SK-N-SH (cell line): ENCODE results near the gene NRARP. TPM values are rescaled to one million over a fixed set of nuclear protein-coding genes. Genes with fewer than 3 reads are reported as not detected.

Source experiments
- CTCF ChIA-PET: fragments of 300-600, 350-600 bp; formaldehyde crosslinking; extraction: SDS; loops from one replicate; lab custom pipeline; 2021; lab: Yijun Ruan, JAX
- POLR2A ChIA-PET: fragments of 350-600 bp; sonication (Branson Sonifier 250); formaldehyde crosslinking; extraction: SDS; loops from one replicate; lab custom pipeline; 2020; ENCODE audit warnings: antibody characterized with exemption, inconsistent platforms; lab: Yijun Ruan, JAX
- DNase-seq: peaks from one replicate; pipeline ENCODE4 v3.0.0; 2012
- H2AFZ ChIP-seq: fragments of 200-600 bp; sonication (generic); 2 replicates; pipeline ENCODE4 v1.8.1; 2016; ENCODE audit warnings: antibody characterized with exemption, mild to moderate bottlenecking, low read depth
- H3F3A ChIP-seq: fragments of 200-600 bp; sonication (generic); replicated peaks from 2 replicates; pipeline ENCODE3; 2016; ENCODE audit warnings: antibody characterized with exemption, mild to moderate bottlenecking; ENCODE audit not compliant: insufficient read depth
- H3K27ac ChIP-seq, 2 experiments: fragments of 200-500 bp in 1 of 2; fragments of 200-600 bp in 1 of 2; sonication (Bioruptor generic) in 1 of 2; sonication (generic), shearing (Covaris generic) in 1 of 2; 2 replicates each; pipeline versions ENCODE4 v1.5.1 to v1.6.1; 2014 to 2016; ENCODE audit warnings: low read depth in 2 of 2, inconsistent platforms in 1 of 2, low read length in 1 of 2, mild to moderate bottlenecking in 1 of 2, mixed read lengths in 1 of 2
- H3K27me3 ChIP-seq: fragments of 200-600 bp; sonication (generic), shearing (Covaris generic); 2 replicates; pipeline ENCODE4 v1.6.1; 2016; ENCODE audit warnings: mixed run types; ENCODE audit not compliant: insufficient read depth
- H3K36me3 ChIP-seq, 2 experiments: fragments of 200-500 bp in 1 of 2; fragments of 200-600 bp in 1 of 2; sonication (Bioruptor generic) in 1 of 2; sonication (generic) in 1 of 2; replicated peaks in 1 of 2; 2 replicates each; pipeline versions ENCODE3 to v1.5.1; 2014 to 2016; ENCODE audit warnings: low read length in 1 of 2, mild to moderate bottlenecking in 1 of 2; ENCODE audit not compliant: insufficient read depth in 2 of 2, control insufficient read depth in 1 of 2
- H3K4me1 ChIP-seq, 2 experiments: fragments of 200-500 bp in 1 of 2; fragments of 200-600 bp in 1 of 2; sonication (Bioruptor generic) in 1 of 2; sonication (generic), shearing (Covaris generic) in 1 of 2; 2 replicates each; pipeline versions ENCODE4 v1.5.1 to v1.6.1; 2014 to 2016; ENCODE audit warnings: low read depth in 1 of 2, low read length in 1 of 2, mixed run types in 1 of 2; ENCODE audit not compliant: insufficient read depth in 2 of 2, control insufficient read depth in 1 of 2
- H3K4me2 ChIP-seq: fragments of 200-600 bp; sonication (generic), shearing (Covaris generic); 2 replicates; pipeline ENCODE4 v1.6.1; 2017; ENCODE audit warnings: mixed run types
- H3K4me3 ChIP-seq, 2 experiments: fragments of 200-500 bp in 1 of 2; fragments of 200-600 bp in 1 of 2; sonication (Bioruptor generic) in 1 of 2; sonication (generic), shearing (Covaris generic) in 1 of 2; 2 replicates each; pipeline versions ENCODE4 v1.5.1 to v1.8.1; 2014 to 2016; ENCODE audit warnings: low read depth in 2 of 2, inconsistent platforms in 1 of 2, low read length in 1 of 2, mild to moderate bottlenecking in 1 of 2, mixed read lengths in 1 of 2, moderate library complexity in 1 of 2
- H3K79me2 ChIP-seq: fragments of 200-600 bp; sonication (generic); 2 replicates; pipeline ENCODE4 v1.8.1; 2017; ENCODE audit warnings: mild to moderate bottlenecking; ENCODE audit not compliant: insufficient read depth
- H3K9ac ChIP-seq: fragments of 200-600 bp; sonication (generic); 2 replicates; pipeline ENCODE4 v1.6.1; 2017; ENCODE audit warnings: mixed run types
- H3K9me2 ChIP-seq: fragments of 200-600 bp; sonication (generic); 2 replicates; pipeline ENCODE4 v1.6.1; 2017; ENCODE audit warnings: mixed run types
- H3K9me3 ChIP-seq: fragments of 200-600 bp; sonication (generic); 2 replicates; pipeline ENCODE4 v1.6.1; 2017; ENCODE audit warnings: mixed run types, mild to moderate bottlenecking, moderate library complexity
- H4K20me1 ChIP-seq: fragments of 200-600 bp; sonication (generic); 2 replicates; pipeline ENCODE4 v1.6.1; 2017; ENCODE audit warnings: mild to moderate bottlenecking, mixed run types; ENCODE audit not compliant: insufficient read depth
- EP300 ChIP-seq, 2 experiments: IDR thresholded peaks; 2 replicates each; pipeline versions ENCODE4 v1.4.0 to v1.6.1; 2012; ENCODE audit warnings: borderline replicate concordance in 1 of 2, low read depth in 1 of 2, low read length in 1 of 2
- FOXJ3 ChIP-seq: sonication (generic); formaldehyde crosslinking; IDR thresholded peaks from 2 replicates; pipeline ENCODE4 v1.5.1; 2020; ENCODE audit warnings: mild to moderate bottlenecking, missing genetic modification reagents
- FOXM1 ChIP-seq: IDR thresholded peaks from 2 replicates; pipeline ENCODE4 v1.4.0; 2012; ENCODE audit warnings: low read depth, mild to moderate bottlenecking
- GABPA ChIP-seq: IDR thresholded peaks from 2 replicates; pipeline ENCODE4 v1.4.0; 2012; ENCODE audit warnings: low read depth, mild to moderate bottlenecking
- GATA2 ChIP-seq: sonication (generic); formaldehyde crosslinking; IDR thresholded peaks from 2 replicates; pipeline ENCODE4 v1.5.0; 2020; ENCODE audit warnings: mild to moderate bottlenecking, missing genetic modification reagents
- JUND ChIP-seq: IDR thresholded peaks from 2 replicates; pipeline ENCODE4 v1.4.0; 2012
- MAX ChIP-seq: IDR thresholded peaks from 2 replicates; pipeline ENCODE4 v1.4.0; 2012; ENCODE audit warnings: low read depth
- MXI1 ChIP-seq: IDR thresholded peaks from 2 replicates; pipeline ENCODE4 v1.6.1; 2012; ENCODE audit warnings: mild to moderate bottlenecking, low read depth, low read length, improper control_type of control experiment
- NRF1 ChIP-seq: IDR thresholded peaks from 2 replicates; pipeline ENCODE4 v1.6.1; 2012; ENCODE audit warnings: low read depth, mild to moderate bottlenecking, low read length
- PBX3 ChIP-seq: IDR thresholded peaks from 2 replicates; pipeline ENCODE4; 2012
- POLR2AphosphoS5 ChIP-seq: IDR thresholded peaks from 2 replicates; pipeline ENCODE4 v1.6.1; 2012; ENCODE audit warnings: low read depth, low read length
- RAD21 ChIP-seq: IDR thresholded peaks from 2 replicates; pipeline ENCODE4 v1.6.1; 2012; ENCODE audit warnings: mild to moderate bottlenecking, low read length
- RCOR1 ChIP-seq: fragments of 150-350 bp; IDR thresholded peaks from 2 replicates; pipeline ENCODE4 v1.6.1; 2017; ENCODE audit warnings: antibody characterized with exemption, low read length
- REST ChIP-seq: IDR thresholded peaks from 2 replicates; pipeline ENCODE4 v1.6.1; 2012; ENCODE audit warnings: mild to moderate bottlenecking, low read depth, low read length, moderate library complexity
- RXRA ChIP-seq: IDR thresholded peaks from 2 replicates; pipeline ENCODE4 v1.4.0; 2012; ENCODE audit warnings: low read depth, mild to moderate bottlenecking, borderline replicate concordance
- TEAD4 ChIP-seq: IDR thresholded peaks from 2 replicates; pipeline ENCODE4 v1.4.0; 2012; ENCODE audit warnings: mild to moderate bottlenecking, borderline replicate concordance; ENCODE audit not compliant: insufficient read depth
- ZBTB33 ChIP-seq: IDR thresholded peaks from 2 replicates; pipeline ENCODE4 v1.4.0; 2012; ENCODE audit warnings: low read depth, borderline replicate concordance
- WGBS: methylation state at CpG from one replicate; pipeline ENCODE4 v1.1.6; 2017; ENCODE audit warnings: low lambda C conversion rate; 5-methylcytosine and 5-hydroxymethylcytosine counted together
- polyA plus RNA-seq, 3 experiments: library from polyadenylated mRNA; depleted of rRNA; stranded (reverse); fragments of >200 nt; gene quantifications; 2 replicates each; pipeline ENCODE4 v1.2.3, GENCODE V29; 2012

Gene NRARP
- polyA plus RNA-seq, 1 of the 3 experiments (the other 2 are of a cell fraction): 3.9 TPM

- H3K27me3 ChIP-seq: no peaks in the 10 kb centered on the region
- H3K4me1 ChIP-seq: peaks cover 0 to 24% of the 10 kb centered on the region in 2 experiments; a peak in 2 of 4 replicates
- ChIA-PET POLR2A (no interaction called here), CTCF (interaction anchor here (1.0 to 5.7 kb wide), 8 partner anchors 10 to 195 kb away, joined by 3 to 74 read pairs (median 8); partner anchors contain the start of genes EXD3 and NOXA1)
- peak; percentile 20 for DNase-seq
- H2AFZ ChIP-seq: no peak overlapping the region
- WGBS: 96% methylated on average over 17 of the region's 23 CpGs
- no peaks in the 10 kb centered on the region for H3K36me3 ChIP-seq
- no peaks in the 10 kb centered on the region for H3K9me3 ChIP-seq
- no peaks in the 10 kb centered on the region for H3K9me2 ChIP-seq
- peaks cover 4% of the 10 kb centered on the region for H3F3A ChIP-seq
- no peaks in the 10 kb centered on the region for H3K79me2 ChIP-seq
- H3K9ac ChIP-seq: no peak overlapping the region
- TF ChIP-seq GABPA (no peak), RXRA (no peak), POLR2AphosphoS5 (no peak), GATA2 (CRISPR knock-in tag) (no peak), MXI1 (no peak), FOXM1 (no peak), TEAD4 (no peak), MAX (no peak), PBX3 (no peak), NRF1 (no peak), ZBTB33 (no peak), RAD21 (no peak), RCOR1 (no peak), REST (no peak), JUND (no peak), FOXJ3 (CRISPR knock-in tag) (no peak), EP300 (IDR thresholded peaks at IDR 0.05; ENCODE audit: borderline replicate concordance in 1 of 2, low read depth in 1 of 2, low read length in 1 of 2) (no peak)
- TF ChIP-seq, all 33 proteins: peak for 0
- H3K27ac ChIP-seq: no peak overlapping the region
- H3K4me3 ChIP-seq: no peak overlapping the region; a peak in 1 of 4 replicates
- H3K4me2 ChIP-seq: no peak overlapping the region
- no peaks in the 10 kb centered on the region for H4K20me1 ChIP-seq
Measured at GRCh38 chr9:137303151-137303892, 1.3 kb upstream of the NRARP start.
